DOHH2 (cell line): ENCODE results near the gene HOXA5.

Experiments
- EZH2phosphoT487 ChIP-seq: fragments of 200-600 bp; sonication (generic); IDR thresholded peaks from 2 replicates; pipeline ENCODE4 v1.6.1; 2017; ENCODE audit warnings: borderline replicate concordance, mild to moderate bottlenecking, antibody characterized with exemption, low read length, moderate library complexity, mixed read lengths
- TF ChIP-seq, protein P1 (sequence below): fragments of 200-600 bp; sonication (generic); IDR thresholded peaks from one replicate; pipeline ENCODE4 v1.5.1; 2014; ENCODE audit warnings: antibody characterized with exemption, mild to moderate bottlenecking, low read depth, low read length; ENCODE audit not compliant: poor library complexity, severe bottlenecking

DNA sequence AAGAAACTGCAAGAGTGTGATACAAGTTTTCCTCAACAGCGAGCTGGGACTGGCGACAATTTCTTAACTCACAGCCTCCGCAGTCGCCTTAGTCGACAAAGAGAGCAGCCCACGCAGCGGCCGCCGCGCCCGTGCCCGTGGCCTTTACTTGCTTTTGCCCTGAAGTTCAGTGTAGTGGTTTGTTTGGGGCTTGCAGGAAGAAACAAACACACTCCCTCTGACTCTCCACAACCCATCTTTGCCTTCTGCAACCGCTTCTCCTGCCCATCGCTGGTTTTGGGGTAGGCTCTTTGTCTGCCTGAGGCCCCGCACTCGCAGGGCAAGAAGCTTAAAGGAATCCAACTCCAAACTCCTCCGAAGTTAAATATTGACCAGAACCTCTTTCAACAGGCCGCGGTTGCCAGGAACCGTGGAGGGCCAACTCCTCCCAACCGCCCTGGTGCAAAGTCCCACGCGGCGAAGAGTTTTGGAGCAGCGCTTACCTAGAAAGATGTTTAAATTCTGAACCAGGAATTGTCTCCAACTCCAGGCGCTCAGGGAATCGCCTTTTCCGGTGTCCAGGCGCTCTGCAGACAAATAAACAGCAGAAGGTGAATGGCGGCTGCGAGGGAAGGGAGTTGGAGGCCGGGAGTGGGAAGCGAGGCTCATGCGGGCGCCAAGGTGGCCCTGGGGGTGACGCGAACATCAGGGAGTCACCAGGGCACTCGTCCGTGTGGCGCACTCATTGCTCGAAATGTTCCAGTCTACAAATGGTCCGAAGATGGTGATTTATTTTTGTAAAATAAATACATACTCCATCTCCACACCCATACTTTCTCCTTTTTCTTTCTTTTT is 21.2 kb downstream of the HOXA5 start:
- TF ChIP-seq, protein P1, sequence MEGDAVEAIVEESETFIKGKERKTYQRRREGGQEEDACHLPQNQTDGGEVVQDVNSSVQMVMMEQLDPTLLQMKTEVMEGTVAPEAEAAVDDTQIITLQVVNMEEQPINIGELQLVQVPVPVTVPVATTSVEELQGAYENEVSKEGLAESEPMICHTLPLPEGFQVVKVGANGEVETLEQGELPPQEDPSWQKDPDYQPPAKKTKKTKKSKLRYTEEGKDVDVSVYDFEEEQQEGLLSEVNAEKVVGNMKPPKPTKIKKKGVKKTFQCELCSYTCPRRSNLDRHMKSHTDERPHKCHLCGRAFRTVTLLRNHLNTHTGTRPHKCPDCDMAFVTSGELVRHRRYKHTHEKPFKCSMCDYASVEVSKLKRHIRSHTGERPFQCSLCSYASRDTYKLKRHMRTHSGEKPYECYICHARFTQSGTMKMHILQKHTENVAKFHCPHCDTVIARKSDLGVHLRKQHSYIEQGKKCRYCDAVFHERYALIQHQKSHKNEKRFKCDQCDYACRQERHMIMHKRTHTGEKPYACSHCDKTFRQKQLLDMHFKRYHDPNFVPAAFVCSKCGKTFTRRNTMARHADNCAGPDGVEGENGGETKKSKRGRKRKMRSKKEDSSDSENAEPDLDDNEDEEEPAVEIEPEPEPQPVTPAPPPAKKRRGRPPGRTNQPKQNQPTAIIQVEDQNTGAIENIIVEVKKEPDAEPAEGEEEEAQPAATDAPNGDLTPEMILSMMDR, result no peak
- TF ChIP-seq EZH2phosphoT487, result no peak
